Measurements from ENCODE around the gene CITED2. TPM values are rescaled to one million over a fixed set of nuclear protein-coding genes. Genes with fewer than 3 reads are reported as not detected.
"Not testable (repeated sequence)": the region's sequence is repeated elsewhere in the genome, so short reads cannot be mapped to it uniquely, and the experiment has no call there.

Gene CITED2
- total RNA-seq, 1 experiment from 2014 or later, result 54.0 TPM

GRCh38 chr6:139415365-139415764, 40.9 kb upstream of the CITED2 start:
- Histone ChIP-seq H2AFZ (no peak overlapping the region), H3K36me3 (ENCODE audit: low read depth) (no peaks in the 10 kb centered on the region), H3K79me2 (ENCODE audit: low read depth) (no peaks in the 10 kb centered on the region), H3K27me3 (ENCODE audit: insufficient read depth, low read depth) (no peaks in the 10 kb centered on the region), H4K20me1 (ENCODE audit: insufficient read depth) (no peaks in the 10 kb centered on the region), H3K9me3 (ENCODE audit: insufficient read depth, low read depth) (no peaks in the 10 kb centered on the region), H3K27ac (no peak overlapping the region), H3K4me1 (replicated peaks; ENCODE audit: insufficient read depth) (no peaks in the 10 kb centered on the region; the same call in 1 of the 2 replicates), H3K9me2 (ENCODE audit: insufficient read depth) (no peaks in the 10 kb centered on the region), H3F3A (ENCODE audit: insufficient read depth, low read depth) (no peaks in the 10 kb centered on the region), H3K4me3 (no peak overlapping the region), H3K4me2 (no peak overlapping the region)
- no peak for DNase-seq
- ChIA-PET POLR2A (ENCODE audit: unreplicated experiment) (no interaction called here), CTCF (no interaction called here)
- no TSS peak for BruUV-seq (replicated peaks)
- TF ChIP-seq, protein P1, sequence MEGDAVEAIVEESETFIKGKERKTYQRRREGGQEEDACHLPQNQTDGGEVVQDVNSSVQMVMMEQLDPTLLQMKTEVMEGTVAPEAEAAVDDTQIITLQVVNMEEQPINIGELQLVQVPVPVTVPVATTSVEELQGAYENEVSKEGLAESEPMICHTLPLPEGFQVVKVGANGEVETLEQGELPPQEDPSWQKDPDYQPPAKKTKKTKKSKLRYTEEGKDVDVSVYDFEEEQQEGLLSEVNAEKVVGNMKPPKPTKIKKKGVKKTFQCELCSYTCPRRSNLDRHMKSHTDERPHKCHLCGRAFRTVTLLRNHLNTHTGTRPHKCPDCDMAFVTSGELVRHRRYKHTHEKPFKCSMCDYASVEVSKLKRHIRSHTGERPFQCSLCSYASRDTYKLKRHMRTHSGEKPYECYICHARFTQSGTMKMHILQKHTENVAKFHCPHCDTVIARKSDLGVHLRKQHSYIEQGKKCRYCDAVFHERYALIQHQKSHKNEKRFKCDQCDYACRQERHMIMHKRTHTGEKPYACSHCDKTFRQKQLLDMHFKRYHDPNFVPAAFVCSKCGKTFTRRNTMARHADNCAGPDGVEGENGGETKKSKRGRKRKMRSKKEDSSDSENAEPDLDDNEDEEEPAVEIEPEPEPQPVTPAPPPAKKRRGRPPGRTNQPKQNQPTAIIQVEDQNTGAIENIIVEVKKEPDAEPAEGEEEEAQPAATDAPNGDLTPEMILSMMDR (conservative IDR thresholded peaks at IDR 0.05), result no peak
- intact Hi-C loops (cut with micrococcal nuclease; ENCODE audit: unreplicated experiment), result no loop called here

DNA sequence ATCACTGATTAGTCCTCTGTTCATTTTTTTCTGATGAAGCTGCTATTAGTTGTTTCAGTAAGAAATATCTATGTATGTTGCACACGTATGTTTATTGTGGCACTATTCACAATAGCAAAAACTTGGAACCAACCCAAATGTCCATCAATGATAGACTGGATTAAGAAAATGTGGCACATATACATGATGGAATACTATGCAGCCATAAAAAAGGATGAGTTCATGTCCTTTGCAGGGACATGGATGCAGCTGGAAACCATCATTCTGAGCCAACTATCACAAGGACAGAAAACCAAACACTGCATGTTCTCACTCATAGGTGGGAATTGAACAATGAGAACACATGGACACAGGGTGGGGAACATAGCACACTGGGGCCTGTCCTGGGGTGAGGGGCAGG, 37.7 kb upstream of the CITED2 start:
- H3K4me3 ChIP-seq; POLR2A ChIA-PET (ENCODE audit: unreplicated experiment); intact Hi-C loops (cut with micrococcal nuclease; ENCODE audit: unreplicated experiment); H3K27ac ChIP-seq; H3K27me3 ChIP-seq (ENCODE audit: insufficient read depth, low read depth); CTCF ChIA-PET; H3K9me3 ChIP-seq (ENCODE audit: insufficient read depth, low read depth); H3K4me2 ChIP-seq; H4K20me1 ChIP-seq (ENCODE audit: insufficient read depth); BruUV-seq (replicated peaks); DNase-seq; H3K9me2 ChIP-seq (ENCODE audit: insufficient read depth); H3K36me3 ChIP-seq (ENCODE audit: low read depth); H3K79me2 ChIP-seq (ENCODE audit: low read depth); H2AFZ ChIP-seq: not testable (repeated sequence)
- peaks cover 24% of the 10 kb centered on the region for H3K4me1 ChIP-seq (replicated peaks; ENCODE audit: insufficient read depth)
- H3F3A ChIP-seq (ENCODE audit: insufficient read depth, low read depth), result peaks cover 22% of the 10 kb centered on the region

DNA sequence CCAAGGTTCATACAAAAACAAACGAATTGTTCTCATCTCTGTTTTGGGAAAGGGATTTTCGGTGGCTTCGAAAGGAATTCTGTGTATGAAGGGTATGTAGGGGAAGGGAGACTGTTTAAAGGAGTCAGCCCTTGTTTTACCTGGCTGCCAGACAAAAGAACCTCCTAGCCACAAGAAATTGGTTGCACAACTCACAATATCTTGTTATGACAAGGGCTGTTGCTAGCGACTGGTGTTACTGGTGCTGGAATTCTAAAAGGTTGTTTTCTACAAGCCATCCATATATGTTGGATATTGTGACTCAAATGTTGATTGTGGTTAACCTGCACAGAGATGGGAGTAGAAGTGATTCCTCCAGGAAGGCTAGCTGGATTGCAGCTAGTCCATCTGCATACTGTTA, 34.6 kb upstream of the CITED2 start:
- ChIA-PET CTCF (no interaction called here), POLR2A (ENCODE audit: unreplicated experiment) (interaction anchor here (0.5 to 0.7 kb wide), 2 partner anchors 177 to 209 kb away, joined by 3 to 20 read pairs; no protein-coding TSS in a partner anchor)
- no TSS peak for BruUV-seq (replicated peaks)
- Histone ChIP-seq H3K79me2 (ENCODE audit: low read depth) (no peaks in the 10 kb centered on the region), H4K20me1 (ENCODE audit: insufficient read depth) (no peaks in the 10 kb centered on the region), H3K27ac (peak overlapping the region; percentile 94), H3K9me3 (ENCODE audit: insufficient read depth, low read depth) (no peaks in the 10 kb centered on the region), H2AFZ (peak overlapping the region; percentile 29; the same call in 1 of the 2 replicates), H3K4me2 (peak overlapping the region; percentile 65), H3F3A (ENCODE audit: insufficient read depth, low read depth) (peaks cover 39% of the 10 kb centered on the region), H3K36me3 (ENCODE audit: low read depth) (no peaks in the 10 kb centered on the region), H3K9me2 (ENCODE audit: insufficient read depth) (no peaks in the 10 kb centered on the region), H3K4me1 (replicated peaks; ENCODE audit: insufficient read depth) (peaks cover 41% of the 10 kb centered on the region), H3K27me3 (ENCODE audit: insufficient read depth, low read depth) (no peaks in the 10 kb centered on the region), H3K4me3 (peak overlapping the region; percentile 16; the same call in 1 of the 2 replicates)
- no peak for TF ChIP-seq EZH2 (IDR thresholded peaks at IDR 0.05; ENCODE audit: low read depth)
- TF ChIP-seq, protein P1 (conservative IDR thresholded peaks at IDR 0.05), result no peak
- intact Hi-C loops (cut with micrococcal nuclease; ENCODE audit: unreplicated experiment), result loop anchor here (2.0 to 10.0 kb wide), 4 partner anchors 43 to 334 kb away; no protein-coding TSS in a partner anchor
- peak; percentile 30 to 96 for DNase-seq

GRCh38 chr6:139407718-139408222, 33.3 kb upstream of the CITED2 start:
- no peaks in the 10 kb centered on the region for H3K27me3 ChIP-seq (ENCODE audit: insufficient read depth, low read depth)
- TF ChIP-seq EZH2 (IDR thresholded peaks at IDR 0.05; ENCODE audit: low read depth), result no peak
- TF ChIP-seq, protein P1 (conservative IDR thresholded peaks at IDR 0.05), result no peak
- DNase-seq, result peak; percentile 51 to 100
- no peaks in the 10 kb centered on the region for H4K20me1 ChIP-seq (ENCODE audit: insufficient read depth)
- no peaks in the 10 kb centered on the region for H3K36me3 ChIP-seq (ENCODE audit: low read depth)
- no peak overlapping the region for H2AFZ ChIP-seq
- peak overlapping the region; percentile 94 for H3K27ac ChIP-seq
- POLR2A ChIA-PET (ENCODE audit: unreplicated experiment), result interaction anchor here (0.6 to 1.6 kb wide), 8 partner anchors 28 to 1755 kb away, joined by 3 to 35 read pairs (median 4); partner anchors contain the start of gene CITED2
- intact Hi-C loops (cut with micrococcal nuclease; ENCODE audit: unreplicated experiment), result loop anchor here (1.0 to 10.0 kb wide), 8 partner anchors 29 to 335 kb away; no protein-coding TSS in a partner anchor
- peak overlapping the region; percentile 65 for H3K4me2 ChIP-seq
- H3K9me3 ChIP-seq (ENCODE audit: insufficient read depth, low read depth), result no peaks in the 10 kb centered on the region
- CTCF ChIA-PET, result no interaction called here
- H3F3A ChIP-seq (ENCODE audit: insufficient read depth, low read depth), result peaks cover 39% of the 10 kb centered on the region
- BruUV-seq (replicated peaks), result no TSS peak
- no peaks in the 10 kb centered on the region for H3K9me2 ChIP-seq (ENCODE audit: insufficient read depth)
- peaks cover 41% of the 10 kb centered on the region for H3K4me1 ChIP-seq (replicated peaks; ENCODE audit: insufficient read depth)
- H3K4me3 ChIP-seq, result peak overlapping the region; percentile 15; the same call in 1 of the 2 replicates
- H3K79me2 ChIP-seq (ENCODE audit: low read depth), result no peaks in the 10 kb centered on the region

All from PC-9 (cell line).